Natural killer cell (primary cell): Measurements from ENCODE around the gene NXPH4. TPM values are rescaled to one million over a fixed set of nuclear protein-coding genes. Genes with fewer than 3 reads are reported as not detected.

Experiments
- ATAC-seq, 3 donors: fragments of 150-1000 bp in 2 of 3; fragments of 200-7000 bp in 1 of 3; cut with Tn5 transposase; 1 replicate in 1 of 3; 2 replicates in 2 of 3; pipeline ENCODE4 v1.10.0; 2021; ENCODE audit warnings: mild to moderate bottlenecking in 2 of 3, moderate library complexity in 2 of 3
- DNase-seq, 2 donors: peaks; one replicate each; pipeline versions ENCODE4 v3.0.0 to v3.0.0-alpha.2; 2013 to 2021; ENCODE audit warnings: mixed read lengths in 1 of 2
- H3K27ac ChIP-seq: one replicate; pipeline ENCODE4 v1.5.1; 2013; ENCODE audit warnings: mild to moderate bottlenecking, low read length
- H3K27me3 ChIP-seq: one replicate; pipeline ENCODE4 v1.6.1; 2013; ENCODE audit warnings: low read length; ENCODE audit not compliant: control insufficient read depth, insufficient read depth
- H3K36me3 ChIP-seq: one replicate; pipeline ENCODE4 v1.6.1; 2013; ENCODE audit warnings: low read length; ENCODE audit not compliant: control insufficient read depth, insufficient read depth
- H3K4me1 ChIP-seq: one replicate; pipeline ENCODE4 v1.6.1; 2013; ENCODE audit warnings: low read length; ENCODE audit not compliant: control insufficient read depth, insufficient read depth
- H3K4me3 ChIP-seq: one replicate; pipeline ENCODE4 v1.5.1; 2013; ENCODE audit warnings: low read length
- H3K9me3 ChIP-seq: one replicate; pipeline ENCODE4 v1.6.1; 2013; ENCODE audit warnings: low read length; ENCODE audit not compliant: control insufficient read depth, insufficient read depth
- H3K27ac Mint-ChIP-seq, 2 donors: one replicate each; pipeline ENCODE4 v1.8.0; 2022; ENCODE audit warnings: mild to moderate bottlenecking in 2 of 2, mixed read lengths in 2 of 2, moderate library complexity in 1 of 2
- H3K27me3 Mint-ChIP-seq, 2 donors: one replicate each; pipeline ENCODE4 v1.8.0; 2022; ENCODE audit warnings: low read depth in 2 of 2, mixed read lengths in 2 of 2
- H3K36me3 Mint-ChIP-seq: one replicate; pipeline ENCODE4 v1.8.0; 2022; ENCODE audit warnings: mixed read lengths
- H3K4me1 Mint-ChIP-seq, 2 donors: one replicate each; pipeline ENCODE4 v1.8.0; 2022; ENCODE audit warnings: mixed read lengths in 2 of 2
- H3K4me3 Mint-ChIP-seq: one replicate; pipeline ENCODE4 v1.8.0; 2022; ENCODE audit warnings: mild to moderate bottlenecking, moderate library complexity, mixed read lengths
- H3K9me3 Mint-ChIP-seq, 2 donors: one replicate each; pipeline ENCODE4 v1.8.0; 2022; ENCODE audit warnings: mixed read lengths in 2 of 2
- WGBS: methylation state at CpG from one replicate; pipeline ENCODE4 v1.1.7; 2013; ENCODE audit warnings: missing lambda C conversion rate; ENCODE audit not compliant: insufficient coverage; 5-methylcytosine and 5-hydroxymethylcytosine counted together
- intact Hi-C: fragments of 100-400 bp; cut with micrococcal nuclease; formaldehyde crosslinking; loops from one replicate; pipeline ENCODE4 v1.14.2; 2022
- total RNA-seq, 4 donors: library from RNA; stranded (reverse); fragments of 120-200 nt in 1 of 4; gene quantifications; one replicate each; pipeline versions ENCODE4 v1.2.3 to v1.2.4, GENCODE V29; 2013 to 2022
- TF ChIP-seq, protein P1 (sequence below): fragments of 200-600 bp; IDR thresholded peaks from one replicate; pipeline ENCODE4 v1.8.0; 2022; ENCODE audit warnings: antibody characterized with exemption

The NXPH4 gene
- total RNA-seq, 3 donors from 2014 or later (not counting 1 experiment from before 2014, with no cell fraction given), result 0.82 TPM; not detected in 2

DNA sequence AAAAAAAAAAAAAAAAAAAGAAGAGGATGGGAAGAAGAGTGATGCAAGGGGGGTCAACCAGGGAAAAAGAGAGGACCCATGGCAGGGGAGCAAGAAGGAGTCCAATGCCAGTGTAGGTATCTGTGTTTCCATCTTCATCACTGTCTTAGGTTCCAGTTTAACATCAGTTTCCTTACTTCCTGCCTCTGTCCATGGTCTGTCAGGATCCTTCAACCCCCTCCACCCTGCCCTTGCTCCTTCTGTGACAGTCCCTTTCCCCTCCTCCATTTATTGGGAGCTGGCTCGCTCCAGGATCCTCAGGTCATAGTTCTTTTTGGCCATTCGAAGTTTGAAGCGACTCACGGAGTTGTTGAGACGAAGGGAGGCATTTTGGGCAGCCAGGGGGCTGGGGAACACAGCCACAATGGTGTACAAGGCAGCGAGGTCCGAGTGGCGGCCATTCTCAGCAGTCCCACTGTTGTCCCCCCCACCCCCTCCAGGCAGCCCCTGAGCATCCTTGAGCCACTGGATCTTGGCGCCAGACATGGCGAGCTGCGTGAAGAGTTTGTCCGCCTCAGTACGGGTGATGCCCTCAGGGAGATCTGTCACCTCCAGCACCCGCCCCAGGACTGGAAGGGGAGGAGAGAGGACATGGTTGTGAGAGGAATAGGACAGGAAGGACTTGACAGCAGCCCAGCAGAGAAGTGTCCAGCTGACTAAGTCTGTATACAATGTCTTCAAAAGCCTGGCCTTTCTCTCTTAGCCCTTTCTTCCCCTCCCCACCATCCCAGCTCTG is 38.1 kb downstream of the NXPH4 start:
- TF ChIP-seq, protein P1, sequence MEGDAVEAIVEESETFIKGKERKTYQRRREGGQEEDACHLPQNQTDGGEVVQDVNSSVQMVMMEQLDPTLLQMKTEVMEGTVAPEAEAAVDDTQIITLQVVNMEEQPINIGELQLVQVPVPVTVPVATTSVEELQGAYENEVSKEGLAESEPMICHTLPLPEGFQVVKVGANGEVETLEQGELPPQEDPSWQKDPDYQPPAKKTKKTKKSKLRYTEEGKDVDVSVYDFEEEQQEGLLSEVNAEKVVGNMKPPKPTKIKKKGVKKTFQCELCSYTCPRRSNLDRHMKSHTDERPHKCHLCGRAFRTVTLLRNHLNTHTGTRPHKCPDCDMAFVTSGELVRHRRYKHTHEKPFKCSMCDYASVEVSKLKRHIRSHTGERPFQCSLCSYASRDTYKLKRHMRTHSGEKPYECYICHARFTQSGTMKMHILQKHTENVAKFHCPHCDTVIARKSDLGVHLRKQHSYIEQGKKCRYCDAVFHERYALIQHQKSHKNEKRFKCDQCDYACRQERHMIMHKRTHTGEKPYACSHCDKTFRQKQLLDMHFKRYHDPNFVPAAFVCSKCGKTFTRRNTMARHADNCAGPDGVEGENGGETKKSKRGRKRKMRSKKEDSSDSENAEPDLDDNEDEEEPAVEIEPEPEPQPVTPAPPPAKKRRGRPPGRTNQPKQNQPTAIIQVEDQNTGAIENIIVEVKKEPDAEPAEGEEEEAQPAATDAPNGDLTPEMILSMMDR, result no peak
- WGBS, result 98% methylated on average over 14 of the region's 14 CpGs
- Histone ChIP-seq H3K36me3 (peaks cover 42% of the 10 kb centered on the region), H3K4me1 (no peaks in the 10 kb centered on the region), H3K9me3 (no peaks in the 10 kb centered on the region), H3K27me3 (no peaks in the 10 kb centered on the region), H3K4me3 (no peak overlapping the region), H3K27ac (no peak overlapping the region)
- Mint-ChIP-seq H3K4me1 (no peaks in the 10 kb centered on the region), H3K27me3 (no peaks in the 10 kb centered on the region), H3K36me3 (no peaks in the 10 kb centered on the region), H3K4me3 (no peak overlapping the region), H3K9me3 (no peaks in the 10 kb centered on the region), H3K27ac (no peak overlapping the region)
- DNase-seq (no peak), ATAC-seq (no peak)
- intact Hi-C loops, result no loop called here

DNA sequence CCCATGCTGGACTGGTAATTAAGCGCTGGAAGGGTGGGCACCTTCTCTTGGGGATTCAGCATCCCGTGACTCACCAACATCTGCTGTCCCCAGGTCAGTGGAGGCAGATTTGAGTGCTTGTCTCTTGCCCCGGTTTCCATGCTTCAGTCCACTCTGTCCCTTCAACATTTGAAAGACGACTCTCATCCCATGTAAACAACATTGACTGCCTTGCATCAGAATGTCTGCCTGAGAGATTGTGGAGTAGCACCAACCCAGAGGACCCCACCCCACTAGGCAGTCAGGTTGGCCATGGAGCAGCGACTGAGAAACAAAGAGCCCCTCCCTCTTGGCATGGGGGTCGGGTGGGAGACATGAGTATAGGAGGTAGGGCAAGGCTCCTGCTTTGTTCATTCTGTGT is 39.3 kb downstream of the NXPH4 start:
- WGBS, result 92% methylated on average over 6 of the region's 6 CpGs
- no peak for ATAC-seq
- Mint-ChIP-seq H3K27ac (no peak overlapping the region), H3K4me3 (no peak overlapping the region), H3K27me3 (no peaks in the 10 kb centered on the region), H3K36me3 (no peaks in the 10 kb centered on the region), H3K9me3 (no peaks in the 10 kb centered on the region), H3K4me1 (no peaks in the 10 kb centered on the region)
- no peak overlapping the region for H3K4me3 ChIP-seq
- intact Hi-C loops, result no loop called here
- peaks cover 50% of the 10 kb centered on the region for H3K36me3 ChIP-seq
- no peaks in the 10 kb centered on the region for H3K9me3 ChIP-seq
- no peak overlapping the region for H3K27ac ChIP-seq
- H3K4me1 ChIP-seq, result no peaks in the 10 kb centered on the region
- no peak for DNase-seq
- H3K27me3 ChIP-seq, result no peaks in the 10 kb centered on the region
- TF ChIP-seq, protein P1, result no peak

DNA sequence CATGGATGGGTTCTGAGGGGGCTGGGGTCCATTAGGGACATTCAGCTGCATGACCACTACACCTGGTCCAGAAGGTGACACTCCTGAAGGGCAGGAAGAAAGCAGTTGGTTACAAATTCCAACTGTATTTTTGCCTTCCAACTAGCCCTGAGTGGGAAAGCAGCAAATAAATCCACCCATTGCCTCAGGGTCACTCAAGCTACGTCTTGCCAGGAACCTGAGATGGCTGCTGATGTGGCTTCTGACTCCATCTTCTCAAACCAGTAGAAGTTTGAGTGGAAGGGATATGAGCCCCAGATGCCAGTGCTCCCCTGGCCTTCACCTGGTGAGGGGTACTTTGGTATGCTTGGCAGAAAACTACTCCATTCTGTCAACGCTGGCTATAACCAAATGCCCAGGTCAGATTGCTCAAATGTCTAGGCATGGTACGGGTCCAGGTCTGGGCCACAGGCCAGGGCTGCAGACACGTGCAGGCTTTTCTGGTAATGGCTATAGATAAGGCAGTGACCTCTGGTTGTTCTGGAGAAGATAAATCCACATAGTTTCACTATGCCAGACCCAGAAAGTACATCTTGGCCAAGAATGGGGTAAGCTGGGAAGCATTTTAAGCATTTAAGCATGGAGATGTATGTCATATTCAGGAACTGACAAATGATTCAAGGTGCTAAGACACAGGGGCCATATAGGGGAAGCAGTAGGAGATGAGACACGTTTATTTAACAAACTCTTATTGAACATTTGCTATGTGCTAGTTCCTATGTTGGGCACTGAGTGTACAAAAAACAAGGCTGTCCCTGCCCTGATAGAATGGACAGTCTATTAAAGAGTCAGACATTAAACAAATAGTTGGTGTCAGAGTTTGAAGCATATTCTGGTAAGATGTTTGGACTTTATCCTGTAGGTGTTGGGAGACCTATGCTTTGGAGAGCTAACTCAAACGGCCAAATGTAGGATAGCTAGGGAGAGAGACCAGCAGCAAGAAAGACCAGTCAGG is 42.7 kb downstream of the NXPH4 start:
- Histone ChIP-seq H3K4me1 (peaks cover 6% of the 10 kb centered on the region), H3K36me3 (peaks cover 66% of the 10 kb centered on the region), H3K27ac (no peak overlapping the region), H3K9me3 (no peaks in the 10 kb centered on the region), H3K27me3 (no peaks in the 10 kb centered on the region), H3K4me3 (no peak overlapping the region)
- peaks cover 4% of the 10 kb centered on the region in 2 donors for H3K4me1 Mint-ChIP-seq
- DNase-seq, result no peak
- H3K27me3 Mint-ChIP-seq, result no peaks in the 10 kb centered on the region
- no peak overlapping the region for H3K27ac Mint-ChIP-seq
- H3K36me3 Mint-ChIP-seq, result no peaks in the 10 kb centered on the region
- ATAC-seq, result no peak
- no peak overlapping the region for H3K4me3 Mint-ChIP-seq
- H3K9me3 Mint-ChIP-seq, result no peaks in the 10 kb centered on the region
- whole genome bisulfite sequencing, result 81% methylated on average over 6 of the region's 6 CpGs
- intact Hi-C loops, result no loop called here
- TF ChIP-seq, protein P1, result no peak
